NCI-H2196 (cell line): ENCODE measurements around the gene SMPD2.
A peak's percentile ranks its signal among the peaks of the same experiment; 100 is the strongest.
"Not testable (repeated sequence)": the region's sequence is repeated elsewhere in the genome, so short reads cannot be mapped to it uniquely, and the experiment has no call there.

Experiments
- DNase-seq: peaks from one replicate; lab custom pipeline; 2025; ENCODE audit not compliant: unreplicated experiment; lab: John Stamatoyannopoulos, UW

The SMPD2 gene

DNA sequence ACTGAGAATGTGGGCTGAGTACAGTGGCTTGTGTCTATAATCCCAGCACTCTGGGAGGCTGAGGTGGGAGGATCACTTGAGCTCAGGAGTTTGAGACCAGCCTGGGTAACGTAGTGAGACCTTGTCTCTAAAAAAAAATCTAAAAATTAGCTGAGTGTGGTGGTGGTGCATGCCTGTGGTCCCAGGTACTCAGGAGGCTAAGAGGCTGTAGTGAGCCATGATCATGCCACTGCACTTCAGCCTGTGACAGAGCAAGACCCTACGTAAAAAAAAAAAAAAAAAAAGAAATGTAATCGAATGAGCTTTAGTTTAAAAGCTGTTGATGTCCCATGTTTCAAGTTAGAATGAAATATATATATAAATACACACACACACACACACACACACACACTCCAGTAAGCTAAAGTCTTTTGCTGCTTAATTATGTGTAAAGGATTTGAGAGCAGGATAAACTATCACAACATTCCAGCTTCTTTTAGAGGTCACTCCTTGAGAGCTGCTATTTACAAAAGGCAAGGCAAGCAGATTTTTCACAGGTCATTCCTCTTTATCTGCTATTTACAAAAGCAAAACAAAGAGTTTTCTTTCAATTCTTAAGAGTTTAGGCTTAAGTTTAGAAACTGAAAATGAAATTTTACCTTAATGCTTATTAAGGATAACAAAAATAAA lies 19.8 kb downstream of the SMPD2 start:
- no peak for DNase-seq

- not testable (repeated sequence) for DNase-seq
Observed at GRCh38 chr6:109461205-109461604, 20.7 kb downstream of the SMPD2 start.

GRCh38 chr6:109461733-109462526 lies 21.4 kb downstream of the SMPD2 start:
- DNase-seq: no peak

DNA sequence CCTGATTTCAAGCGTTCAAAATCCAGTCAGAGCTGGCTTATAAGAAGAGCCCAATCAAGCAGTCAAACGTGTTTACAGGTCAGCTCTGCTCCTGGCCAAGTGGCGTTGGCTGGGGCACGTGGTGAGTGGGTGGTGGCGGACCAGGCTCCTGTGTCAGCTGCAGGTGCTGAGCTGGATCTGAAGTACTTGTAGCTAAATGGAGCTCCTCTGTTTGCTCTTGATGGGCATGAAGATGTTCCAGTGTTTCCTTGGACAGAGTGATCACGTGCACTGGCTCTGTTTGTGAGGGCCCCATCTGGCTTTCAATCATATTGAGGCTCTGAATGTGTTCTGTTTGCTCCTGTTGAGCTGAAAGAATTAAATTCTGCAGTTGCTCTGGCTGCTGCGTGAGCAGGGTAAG lies 25.2 kb downstream of the SMPD2 start:
- DNase-seq: peak; percentile 93

- DNase-seq: peak; percentile 30
Observed at GRCh38 chr6:109466212-109466923, 25.8 kb downstream of the SMPD2 start.

DNA sequence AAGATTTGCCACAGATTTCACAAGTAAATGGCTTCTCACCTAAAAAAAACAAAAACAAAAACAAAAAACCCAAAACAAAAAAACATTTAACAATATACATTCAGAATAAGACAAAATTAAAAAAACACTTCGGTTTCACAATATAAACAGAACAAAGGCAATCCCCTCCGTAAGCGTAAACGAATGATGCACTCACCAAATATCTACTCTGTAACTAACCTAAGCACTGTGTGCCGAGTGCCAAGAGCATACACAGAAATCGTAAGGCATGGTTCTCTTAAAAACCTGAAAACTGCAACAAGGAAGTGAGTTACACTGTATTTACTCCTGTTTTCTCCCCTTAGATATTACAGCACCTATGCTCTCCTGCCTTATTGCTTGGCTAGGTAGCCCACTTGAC lies 27.2 kb downstream of the SMPD2 start:
- DNase-seq: no peak

GRCh38 chr6:109469591-109470189 lies 29.2 kb downstream of the SMPD2 start:
- DNase-seq: no peak

DNA sequence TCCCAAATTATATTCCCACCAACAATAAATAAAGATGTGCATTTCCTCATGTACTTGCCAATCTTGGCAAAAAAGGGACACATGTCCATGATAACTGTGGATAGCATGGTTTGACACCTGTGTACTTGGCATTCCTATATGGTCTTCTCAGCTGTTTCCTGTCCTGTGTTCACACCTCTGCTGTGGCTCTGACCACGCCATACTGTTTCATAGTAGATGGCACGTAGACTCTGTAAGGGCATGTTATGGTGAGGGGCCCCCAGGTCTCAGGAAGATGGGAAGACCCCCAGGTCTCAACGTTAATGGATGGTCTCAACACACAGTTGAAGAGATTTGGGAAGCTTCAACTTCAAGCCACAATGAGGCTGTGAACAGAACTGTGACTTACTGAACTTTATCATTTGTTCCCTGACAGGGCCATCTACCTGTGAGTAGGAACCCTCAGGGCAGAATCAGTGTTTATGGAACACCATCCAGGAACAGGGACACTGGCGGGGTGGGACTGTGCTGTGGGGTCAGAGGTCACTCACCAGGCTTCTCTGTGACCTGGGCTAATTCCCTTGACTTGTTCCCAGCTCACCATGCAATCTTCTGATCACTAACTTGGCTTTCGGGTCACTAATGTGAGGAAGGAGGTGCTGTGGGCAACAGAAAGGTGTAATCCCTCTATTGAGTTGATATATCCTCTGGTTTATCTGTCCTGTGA lies 30.7 kb downstream of the SMPD2 start:
- DNase-seq: no peak

- DNase-seq: no peak
Observed at GRCh38 chr6:109472132-109472995, 31.8 kb downstream of the SMPD2 start.

- DNase-seq: no peak
Observed at GRCh38 chr6:109473120-109473519, 32.6 kb downstream of the SMPD2 start.

DNA sequence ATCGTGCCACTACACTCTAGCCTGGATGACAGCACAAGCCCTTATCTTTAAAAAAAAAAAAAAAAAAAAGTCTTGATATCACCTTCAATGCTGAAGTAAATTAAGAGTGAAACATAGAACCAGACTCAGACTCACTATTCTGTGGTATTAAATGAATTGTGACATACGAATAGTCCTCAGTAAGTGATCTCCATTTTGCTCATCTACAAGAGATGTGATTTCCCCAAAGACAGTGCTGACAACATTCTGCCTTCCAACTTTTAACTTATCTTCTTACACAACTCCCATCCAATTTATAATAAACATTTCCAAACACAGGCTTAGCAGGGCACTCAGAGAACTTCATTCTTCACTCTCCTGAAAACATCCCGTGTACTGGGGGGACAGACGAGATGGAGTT lies 34.5 kb downstream of the SMPD2 start:
- no peak for DNase-seq

- DNase-seq: no peak
Observed at GRCh38 chr6:109475625-109476024, 35.1 kb downstream of the SMPD2 start.

DNA sequence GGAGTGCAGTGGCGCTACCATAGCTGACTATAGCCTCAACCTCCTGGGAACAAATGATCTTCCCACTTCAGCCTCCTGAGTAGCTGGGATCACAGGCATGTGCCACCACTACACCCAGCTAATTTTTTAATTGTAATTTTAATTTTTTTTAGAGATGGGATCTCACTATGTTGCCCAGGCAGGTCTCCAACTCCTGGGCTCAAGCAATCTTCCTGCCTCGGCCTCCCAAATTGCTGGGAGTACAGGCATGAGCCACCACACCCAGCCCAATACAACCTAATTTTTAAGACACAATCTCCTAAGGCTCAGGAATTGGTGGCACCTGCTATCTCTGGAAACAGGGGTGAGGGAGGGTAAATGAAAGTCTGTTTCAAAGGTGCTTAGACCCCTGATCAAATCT lies 36.7 kb downstream of the SMPD2 start:
- DNase-seq: no peak

- DNase-seq: no peak
Observed at GRCh38 chr6:109477725-109478124, 37.2 kb downstream of the SMPD2 start.

DNA sequence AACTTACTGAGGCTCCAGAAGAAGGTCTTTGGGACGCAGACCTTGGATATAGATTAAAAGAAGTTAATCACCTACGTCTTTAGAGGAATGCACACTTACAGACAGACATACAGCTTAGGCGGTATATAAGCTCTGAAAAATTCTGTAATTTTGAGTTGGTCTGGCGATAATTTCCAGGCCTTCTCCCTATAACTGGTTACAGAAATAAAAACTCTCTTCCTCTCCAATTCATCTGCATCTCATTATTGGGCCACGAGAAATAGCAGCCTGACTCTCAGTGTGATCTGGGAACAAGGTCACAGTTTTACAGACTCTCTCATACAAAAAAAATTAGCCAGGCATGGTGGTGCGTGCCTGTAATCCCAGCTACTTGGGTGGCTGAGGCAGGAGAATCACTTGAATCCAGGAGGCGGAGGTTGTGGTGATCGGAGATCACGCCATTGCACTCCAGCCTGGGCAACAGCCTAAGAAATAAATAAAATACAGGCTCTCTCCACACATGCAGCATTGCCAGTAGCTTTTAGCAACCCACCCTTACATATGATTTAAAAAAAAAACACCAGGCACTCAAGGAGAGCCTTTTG lies 37.8 kb downstream of the SMPD2 start:
- no peak for DNase-seq

DNA sequence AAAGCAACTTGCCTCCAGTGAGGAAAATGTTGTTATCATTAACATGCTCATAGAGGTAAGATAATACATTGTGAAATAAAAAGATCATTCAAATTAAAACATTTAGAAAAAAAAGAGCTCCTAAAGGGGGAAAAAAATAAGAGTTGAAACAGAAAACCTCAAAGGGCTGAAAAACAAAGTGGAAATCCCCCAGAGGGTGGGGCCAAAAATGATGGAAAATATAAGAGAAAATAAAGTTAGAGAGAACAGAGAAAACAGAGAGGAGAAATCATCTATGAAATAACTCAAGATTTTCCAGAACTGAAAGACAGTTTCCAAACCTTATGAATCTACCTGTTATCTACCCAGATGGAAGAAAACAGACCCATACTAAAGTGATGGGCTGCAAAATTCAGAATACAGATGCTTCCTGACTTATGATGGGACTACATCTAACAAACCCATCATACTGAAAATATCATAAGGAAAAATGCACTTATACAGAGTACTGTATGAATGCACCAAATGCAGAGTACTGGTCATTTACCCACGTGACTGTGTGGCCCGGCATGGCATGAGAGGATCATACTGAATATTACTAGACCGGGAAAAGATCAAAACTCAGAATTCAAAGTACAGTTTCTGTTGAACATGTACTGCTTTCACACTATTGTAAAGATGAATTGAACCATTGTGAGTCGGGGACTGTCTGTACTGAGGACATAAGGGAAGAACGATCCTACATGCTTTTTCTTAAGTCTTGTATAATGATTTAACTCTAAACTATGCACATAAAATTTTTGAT lies 38.5 kb downstream of the SMPD2 start:
- DNase-seq: no peak

DNA sequence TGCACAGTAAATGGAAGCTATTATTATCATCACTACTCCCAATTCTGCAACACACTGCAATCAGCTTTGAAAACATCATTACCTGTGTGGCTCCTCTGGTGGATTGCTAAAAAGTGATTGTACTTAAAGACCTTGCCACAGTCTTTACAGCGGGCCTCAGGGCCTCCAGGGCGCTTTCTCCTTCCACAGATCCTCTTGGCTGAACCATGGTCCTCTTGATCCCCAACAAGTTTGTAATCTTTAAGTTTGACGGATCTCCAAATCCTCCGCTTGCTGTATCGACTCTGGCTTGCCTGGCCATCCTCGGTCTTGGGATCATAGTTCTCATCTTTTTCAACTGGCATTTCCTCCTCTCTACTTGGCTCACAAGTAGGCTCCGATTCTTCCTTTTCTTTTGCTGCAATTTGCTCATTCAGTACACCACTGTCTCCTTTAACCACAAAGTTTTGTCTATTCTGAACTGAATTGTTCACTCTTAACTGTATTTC lies 40.5 kb downstream of the SMPD2 start:
- no peak for DNase-seq

DNA sequence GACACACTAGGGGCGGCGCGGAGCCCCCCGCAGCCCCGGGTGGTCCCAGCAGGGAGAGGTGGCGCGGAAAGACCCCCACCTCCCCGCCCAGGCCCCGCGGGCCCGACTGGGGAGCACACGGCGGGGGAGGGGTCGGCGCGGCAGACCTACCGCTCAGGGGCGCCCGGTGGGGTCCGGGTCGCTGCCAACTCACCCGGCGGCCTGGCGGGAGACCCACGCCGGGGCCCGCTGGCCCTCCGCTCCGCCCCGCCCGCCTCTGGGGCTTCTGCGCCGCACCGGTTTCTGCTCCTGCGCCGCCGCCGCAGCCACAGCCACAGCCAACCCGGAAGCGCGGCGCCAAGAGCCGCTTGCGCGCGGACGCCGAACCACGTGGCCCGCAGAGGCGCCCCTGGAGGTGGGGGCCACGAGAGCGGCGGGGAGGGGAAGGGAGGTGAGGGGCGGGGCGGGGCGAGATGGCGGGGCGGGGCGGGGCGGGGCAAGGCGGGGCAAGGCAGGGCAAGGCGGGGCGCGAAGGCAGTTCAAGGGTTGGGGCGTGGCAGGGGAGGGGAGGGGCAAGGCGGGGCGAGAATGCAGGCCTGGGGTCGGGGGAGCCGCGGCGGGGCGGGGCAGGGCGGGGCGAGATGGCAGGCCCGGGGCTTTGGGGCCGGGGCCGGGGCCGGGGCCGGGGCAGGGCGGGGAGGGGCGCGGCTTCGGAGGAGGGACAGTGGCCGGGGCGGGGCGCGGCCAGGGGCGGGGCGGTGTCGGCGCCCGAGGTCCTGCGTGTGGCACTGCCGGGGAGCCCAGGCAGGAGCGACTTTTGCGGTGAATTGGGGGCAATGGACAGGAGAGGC lies 42.6 kb downstream of the SMPD2 start, which contains the start of gene ZBTB24:
TSS of gene ZBTB24 (minus strand) at position 315 of the 830 bp plus-strand sequence. CDS start 1,193 bp downstream, outside the sequence.
- peak; percentile 91 for DNase-seq
